Tibial nerve (tissue), 4 donors: ENCODE measurements around the gene RPS6KA2. TPM values are rescaled to one million over a fixed set of nuclear protein-coding genes. Genes with fewer than 3 reads are reported as not detected.

Experiments used
- DNase-seq, 2 donors: peaks; one replicate each; pipeline ENCODE4 v3.0.0-alpha.2; 2019; ENCODE audit warnings: low spot score in 2 of 2
- H3K27ac ChIP-seq, 4 donors: fragments of 200-600 bp; sonication (generic) in 3 of 4; one replicate each; pipeline ENCODE4 v1.5.1; 2017 to 2019; ENCODE audit warnings: mild to moderate bottlenecking in 1 of 4
- H3K27me3 ChIP-seq, 2 donors: fragments of 200-600 bp; sonication (generic) in 1 of 2; one replicate each; pipeline versions ENCODE4 v1.5.1 to v1.6.0; 2017 to 2019
- H3K36me3 ChIP-seq, 3 donors: fragments of 200-600 bp; sonication (generic); one replicate each; pipeline ENCODE4 v1.5.1; 2018 to 2019
- H3K4me1 ChIP-seq, 4 donors: fragments of 200-600 bp; sonication (generic) in 3 of 4; one replicate each; pipeline ENCODE4 v1.5.1; 2017 to 2019
- H3K4me3 ChIP-seq, 4 donors: fragments of 200-600 bp; sonication (generic) in 3 of 4; one replicate each; pipeline ENCODE4 v1.5.1; 2017 to 2019; ENCODE audit warnings: mild to moderate bottlenecking in 1 of 4, moderate library complexity in 1 of 4
- H3K9me3 ChIP-seq, 4 donors: fragments of 200-600 bp; sonication (generic) in 3 of 4; one replicate each; pipeline ENCODE4 v1.5.1; 2017 to 2019
- CTCF ChIP-seq, 5 experiments: fragments of 200-600 bp in 3 of 5; fragments of 450-650 bp in 2 of 5; sonication (generic) in 3 of 5; IDR thresholded peaks; one replicate each; pipeline ENCODE4 v1.5.1; 2016 to 2019; ENCODE audit warnings: antibody characterized with exemption in 5 of 5, mild to moderate bottlenecking in 3 of 5, moderate library complexity in 2 of 5
- EP300 ChIP-seq, 2 donors: sonication (generic); formaldehyde crosslinking; IDR thresholded peaks; one replicate each; pipeline ENCODE4 v1.6.1; 2017; ENCODE audit warnings: antibody characterized with exemption in 2 of 2, mild to moderate bottlenecking in 1 of 2
- POLR2A ChIP-seq, 2 donors: fragments of 450-650 bp; IDR thresholded peaks; one replicate each; pipeline ENCODE4 v1.6.1; 2017; ENCODE audit warnings: antibody characterized with exemption in 2 of 2, mild to moderate bottlenecking in 2 of 2, moderate library complexity in 2 of 2
- WGBS, 2 donors: methylation state at CpG; one replicate each; pipeline ENCODE4 v1.1.5; 2018; 5-methylcytosine and 5-hydroxymethylcytosine counted together
- total RNA-seq, 4 donors: library from RNA; depleted of rRNA; stranded (reverse); fragments of >200 nt; gene quantifications; one replicate each; pipeline ENCODE4 v1.1.0, GENCODE V29; 2016

Gene RPS6KA2
- total RNA-seq, 4 donors from 2014 or later, result 89.6 to 153 (median 103) TPM

- no peaks in the 10 kb centered on the region for H3K27me3 ChIP-seq
- WGBS, 2 donors, result 65 to 75% methylated on average over 5 of the region's 5 CpGs
- DNase-seq, result no peak
- no peak overlapping the region for H3K4me3 ChIP-seq
- TF ChIP-seq POLR2A (IDR thresholded peaks at IDR 0.05) (no peak), CTCF (IDR thresholded peaks at IDR 0.05) (no peak), EP300 (IDR thresholded peaks at IDR 0.05) (no peak)
- H3K36me3 ChIP-seq, result no peaks in the 10 kb centered on the region
- no peaks in the 10 kb centered on the region for H3K9me3 ChIP-seq
- H3K4me1 ChIP-seq, result no peaks in the 10 kb centered on the region
- H3K27ac ChIP-seq, result no peak overlapping the region
Measured at GRCh38 chr6:166664135-166664534, 37.1 kb upstream of the RPS6KA2 start.

GRCh38 chr6:166663568-166663967, 36.5 kb upstream of the RPS6KA2 start:
- H3K4me1 ChIP-seq, result no peaks in the 10 kb centered on the region
- H3K36me3 ChIP-seq, result no peaks in the 10 kb centered on the region
- no peak overlapping the region for H3K27ac ChIP-seq
- H3K9me3 ChIP-seq, result no peaks in the 10 kb centered on the region
- no peak overlapping the region for H3K4me3 ChIP-seq
- TF ChIP-seq EP300 (IDR thresholded peaks at IDR 0.05) (no peak), POLR2A (IDR thresholded peaks at IDR 0.05) (no peak), CTCF (IDR thresholded peaks at IDR 0.05) (no peak)
- WGBS, 2 donors, result 57 to 59% methylated on average over 6 of the region's 6 CpGs
- H3K27me3 ChIP-seq, result no peaks in the 10 kb centered on the region
- DNase-seq, result no peak

- no peak for DNase-seq
- TF ChIP-seq POLR2A (IDR thresholded peaks at IDR 0.05) (no peak), CTCF (IDR thresholded peaks at IDR 0.05) (no peak), EP300 (IDR thresholded peaks at IDR 0.05) (no peak)
Measured at GRCh38 chr6:166662690-166663089, 35.6 kb upstream of the RPS6KA2 start.

GRCh38 chr6:166661327-166662085, 34.5 kb upstream of the RPS6KA2 start:
- no peaks in the 10 kb centered on the region for H3K9me3 ChIP-seq
- no peak for DNase-seq

More at GRCh38 chr6:166662690-166663089, 35.6 kb upstream of the RPS6KA2 start:
- Histone ChIP-seq H3K9me3 (no peaks in the 10 kb centered on the region), H3K4me1 (no peaks in the 10 kb centered on the region), H3K27ac (no peak overlapping the region), H3K27me3 (no peaks in the 10 kb centered on the region), H3K4me3 (no peak overlapping the region), H3K36me3 (no peaks in the 10 kb centered on the region)
- WGBS, 2 donors, result 82 to 86% methylated on average over 11 of the region's 11 CpGs

More at GRCh38 chr6:166661327-166662085, 34.5 kb upstream of the RPS6KA2 start:
- WGBS, 2 donors, result 79 to 83% methylated on average over 12 of the region's 12 CpGs
- Histone ChIP-seq H3K36me3 (no peaks in the 10 kb centered on the region), H3K4me3 (no peak overlapping the region), H3K4me1 (no peaks in the 10 kb centered on the region), H3K27ac (no peak overlapping the region), H3K27me3 (peaks cover 0 to 10% of the 10 kb centered on the region in 2 donors)
- TF ChIP-seq POLR2A (IDR thresholded peaks at IDR 0.05) (no peak), EP300 (IDR thresholded peaks at IDR 0.05) (no peak), CTCF (IDR thresholded peaks at IDR 0.05) (no peak)
